ENCODE data around the gene RPS3.
A peak's percentile ranks its signal among the peaks of the same experiment; 100 is the strongest.
"Not testable (repeated sequence)": the region's sequence is repeated elsewhere in the genome, so short reads cannot be mapped to it uniquely, and the experiment has no call there.

RPS3 gene

DNA sequence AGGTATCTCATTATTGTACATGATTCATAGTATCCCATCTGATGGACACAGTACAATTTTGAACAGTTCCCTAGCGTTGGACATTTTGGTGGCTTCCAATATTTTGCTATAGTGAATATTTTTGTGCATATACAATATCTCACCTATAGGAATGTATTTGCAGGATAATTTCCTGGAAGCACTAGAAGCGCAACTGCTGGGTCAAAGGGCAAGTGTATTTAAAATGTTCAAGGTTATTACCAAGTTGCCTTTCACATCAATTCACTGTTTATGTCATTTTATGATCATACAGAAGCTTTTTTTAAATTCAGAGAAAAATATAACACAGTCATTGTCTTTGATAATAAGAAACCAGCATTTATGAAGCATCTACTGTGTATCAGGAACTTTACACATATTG, 19.1 kb upstream of the RPS3 start:
- DNase-seq (ENCODE audit: low spot score) = no peak

DNA sequence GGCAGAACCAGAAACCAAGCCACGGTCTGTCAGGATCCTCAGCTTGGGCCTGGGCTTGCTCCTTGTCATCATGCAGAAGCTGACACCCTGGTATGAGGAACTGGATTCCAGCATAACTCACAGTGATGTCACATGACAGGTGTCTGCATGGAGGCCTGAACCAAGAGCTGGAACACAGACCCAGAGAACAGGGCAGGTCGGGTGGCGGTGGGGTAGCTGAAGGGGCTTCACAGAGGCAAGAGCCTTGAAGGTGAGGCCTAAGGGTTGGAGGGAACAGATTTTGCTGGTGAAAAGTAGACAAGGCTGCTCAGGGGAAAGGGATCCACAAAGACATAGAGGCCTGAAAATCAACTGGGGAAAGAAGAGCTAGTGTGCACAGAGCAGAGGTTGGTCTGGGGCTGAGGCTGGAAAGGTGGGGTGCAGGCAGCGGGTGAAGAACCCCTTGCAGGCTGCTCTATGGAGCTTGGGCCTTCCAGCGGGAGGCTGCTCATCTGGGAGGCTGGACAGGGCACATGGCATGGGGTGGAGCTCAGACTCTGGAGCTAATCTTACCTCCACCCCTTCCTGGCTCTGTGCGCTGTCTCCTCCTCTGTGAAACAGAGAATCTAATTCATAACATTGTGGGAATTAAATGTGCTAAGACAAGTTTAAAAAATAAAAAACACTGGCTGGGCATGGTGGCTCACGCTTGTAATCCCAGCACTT, 18.4 kb upstream of the RPS3 start:
- no peak for DNase-seq (ENCODE audit: low spot score)

GRCh38 chr11:75383246-75383645, 16.1 kb upstream of the RPS3 start:
- DNase-seq (ENCODE audit: low spot score) = no peak

DNA sequence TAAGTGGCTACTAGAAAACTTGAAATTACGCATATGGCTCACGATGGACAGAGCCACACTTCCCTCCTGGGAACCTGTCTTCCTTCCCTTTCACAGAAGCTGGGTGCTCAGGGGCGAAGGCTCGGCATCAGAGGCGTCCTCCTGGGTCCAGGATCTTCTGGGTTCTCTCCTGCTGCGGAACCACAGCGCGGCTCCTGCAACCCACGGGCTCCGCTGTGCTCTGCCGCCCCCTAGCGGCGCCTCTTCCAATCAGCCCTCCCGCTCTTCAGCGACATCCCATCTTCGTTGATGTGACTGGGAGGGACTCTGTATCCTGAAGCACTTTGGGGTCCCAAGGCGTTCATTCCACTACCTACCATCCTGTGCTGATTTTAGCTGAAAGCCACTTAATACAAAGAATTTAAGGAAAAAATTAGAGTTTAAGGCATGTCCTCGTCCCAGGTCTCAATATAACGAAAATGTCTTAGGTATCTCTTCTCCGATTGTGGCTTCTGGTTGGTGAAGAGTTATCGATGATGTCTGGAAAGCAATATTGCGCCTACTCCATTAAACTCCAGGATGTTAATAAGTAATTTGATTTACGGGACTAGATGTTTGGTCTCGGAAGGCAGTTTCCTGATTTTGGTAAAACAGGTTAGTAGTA, 14.8 kb upstream of the RPS3 start:
- DNase-seq (ENCODE audit: low spot score) = peak; percentile 80

- no peak for DNase-seq (ENCODE audit: low spot score)
Measured at GRCh38 chr11:75386942-75387630, 12.2 kb upstream of the RPS3 start.

DNA sequence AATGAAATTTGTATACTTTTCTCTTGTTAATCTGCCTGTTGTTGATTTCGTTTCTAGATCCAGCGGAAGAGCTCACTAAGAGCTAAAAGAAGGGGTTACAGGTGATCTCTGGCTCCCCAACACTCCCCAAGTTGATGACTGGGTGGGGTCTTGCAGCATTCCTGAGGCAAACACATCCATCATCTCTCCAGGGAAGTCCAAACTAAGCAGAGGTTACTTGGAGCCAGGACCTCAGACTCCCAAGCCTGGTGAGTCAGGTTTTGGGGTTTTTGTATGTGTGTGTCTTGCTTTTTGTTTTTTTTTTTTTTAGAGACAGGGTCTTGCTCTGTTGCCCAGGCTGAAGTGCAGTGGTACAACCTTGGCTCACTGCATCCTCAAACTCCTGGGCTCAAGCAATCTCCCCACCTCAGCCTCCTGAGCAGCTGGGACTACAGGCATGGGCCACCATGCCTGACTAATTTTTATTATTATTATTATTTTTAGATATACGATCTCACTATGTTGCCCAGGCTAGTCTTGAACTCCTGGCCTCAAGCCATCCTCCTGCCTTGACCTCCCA, 11.5 kb upstream of the RPS3 start:
- DNase-seq (ENCODE audit: low spot score) = no peak

DNA sequence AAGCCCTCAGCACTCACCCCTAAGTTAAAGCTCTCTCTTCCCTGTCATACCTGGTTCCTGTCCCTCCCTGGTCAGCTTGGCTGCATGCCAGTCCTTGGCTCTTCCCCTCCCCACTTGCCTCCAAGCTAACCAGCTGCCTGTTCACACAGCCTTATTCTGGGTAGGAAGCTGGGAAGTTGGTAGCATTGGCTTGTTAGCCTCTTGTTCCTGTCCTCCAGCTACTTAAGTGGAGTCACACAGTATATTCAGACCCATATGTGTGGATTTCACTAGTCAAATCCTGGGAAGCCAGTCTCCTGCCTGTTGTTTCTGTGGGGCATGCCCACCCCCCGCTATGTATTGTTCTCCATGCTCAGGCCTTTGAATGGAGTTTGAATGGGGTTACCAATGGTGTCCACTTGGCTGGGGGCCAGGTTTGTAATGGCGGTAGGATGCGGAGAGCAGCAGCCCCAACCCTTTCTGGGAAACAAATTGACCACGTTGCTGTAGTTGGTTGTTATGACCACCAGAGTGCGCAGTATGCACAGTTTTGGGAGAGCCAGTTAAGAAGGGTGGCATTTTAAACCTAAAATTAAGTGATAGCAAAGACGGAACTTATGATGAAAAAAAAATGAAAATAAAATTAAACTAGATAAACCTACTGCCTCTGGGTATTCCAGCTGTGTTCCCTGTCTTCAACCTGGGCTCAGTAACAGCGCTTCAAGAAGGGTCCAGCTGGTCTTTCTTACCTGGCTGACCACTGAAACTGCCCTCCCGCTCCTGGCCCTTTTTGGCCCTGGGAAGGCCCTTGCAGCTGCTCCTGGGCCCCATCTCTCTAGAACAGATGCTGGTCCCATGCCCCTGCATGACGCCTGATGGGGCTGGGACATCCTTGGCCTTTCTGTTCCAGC, 10.7 kb upstream of the RPS3 start:
- peak; percentile 89 for DNase-seq (ENCODE audit: low spot score)

DNA sequence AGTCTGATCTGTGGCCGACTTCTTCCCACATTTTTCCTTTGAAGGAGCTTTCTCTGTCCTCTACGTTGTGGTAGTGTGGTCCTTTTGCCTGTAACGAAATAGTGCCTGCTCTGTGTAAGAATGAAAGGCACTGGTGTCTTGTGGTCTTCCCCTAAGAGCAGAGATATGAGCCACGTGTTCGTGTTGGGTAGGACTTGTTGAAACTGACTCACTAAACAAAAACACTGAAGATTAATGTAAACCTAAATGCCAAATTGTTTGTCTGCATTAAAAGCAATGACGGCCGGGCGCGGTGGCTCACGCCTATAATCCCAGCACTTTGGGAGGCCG, 10.1 kb upstream of the RPS3 start:
- DNase-seq (ENCODE audit: low spot score) = no peak

GRCh38 chr11:75389925-75390324, 9.4 kb upstream of the RPS3 start:
- DNase-seq (ENCODE audit: low spot score) = no peak

GRCh38 chr11:75394085-75394840, 5.1 kb upstream of the RPS3 start:
- DNase-seq (ENCODE audit: low spot score) = no peak

GRCh38 chr11:75398906-75399305, 412 bp upstream of the RPS3 start:
- no peak for DNase-seq (ENCODE audit: low spot score)

DNA sequence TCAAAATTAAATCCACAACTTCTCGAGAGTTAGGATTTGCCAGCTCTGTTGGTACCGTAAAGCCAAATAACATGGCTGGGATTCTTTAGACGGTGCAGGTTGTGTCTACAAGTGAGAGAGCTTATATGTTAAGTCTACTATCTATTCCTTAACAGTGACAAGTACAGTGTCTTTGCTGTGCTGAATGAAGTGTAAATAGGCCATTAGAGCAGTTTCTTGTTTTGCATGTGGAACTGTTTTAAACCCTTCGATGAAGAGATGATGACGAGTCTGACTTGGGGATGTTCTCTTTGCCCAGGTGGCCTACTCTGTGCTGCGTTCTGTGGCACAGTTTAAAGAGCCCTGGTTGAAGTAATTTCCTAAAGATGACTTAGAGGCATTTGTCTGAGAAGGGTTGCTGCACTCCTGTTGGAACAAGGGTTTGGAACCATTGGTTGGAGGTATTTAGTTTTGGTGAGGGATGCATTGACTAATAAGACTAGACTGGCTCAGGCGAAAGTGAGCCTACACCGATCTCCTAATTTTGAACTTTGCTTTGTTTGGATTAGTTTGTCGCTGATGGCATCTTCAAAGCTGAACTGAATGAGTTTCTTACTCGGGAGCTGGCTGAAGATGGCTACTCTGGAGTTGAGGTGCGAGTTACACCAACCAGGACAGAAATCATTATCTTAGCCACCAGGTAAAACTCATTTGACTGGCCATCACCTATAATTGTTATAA, 988 bp downstream of the RPS3 start:
- no peak for DNase-seq (ENCODE audit: low spot score)

- DNase-seq (ENCODE audit: low spot score) = no peak
Measured at GRCh38 chr11:75402002-75402773, 2.9 kb downstream of the RPS3 start.

DNA sequence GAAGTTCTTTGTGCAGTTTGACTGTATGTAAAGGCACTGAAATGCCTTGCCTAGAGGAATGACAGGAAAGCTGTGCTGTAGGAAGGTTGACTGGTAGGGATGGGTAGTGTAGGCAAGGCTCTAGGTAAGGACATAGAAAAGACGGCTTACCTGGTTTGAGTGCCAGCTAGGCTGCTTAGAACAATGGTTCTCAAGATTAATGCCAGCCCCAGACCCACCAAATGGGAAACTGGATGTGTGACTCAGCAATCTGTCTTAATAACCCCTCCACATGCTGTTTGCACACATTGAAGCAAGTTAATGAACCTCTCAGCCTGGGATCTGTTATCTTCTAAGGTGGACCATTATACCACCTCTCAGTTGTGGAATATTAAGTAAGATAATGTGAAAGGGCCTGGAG, 3.7 kb downstream of the RPS3 start:
- no peak for DNase-seq (ENCODE audit: low spot score)

GRCh38 chr11:75403983-75404658, 4.8 kb downstream of the RPS3 start:
- no peak for DNase-seq (ENCODE audit: low spot score)

DNA sequence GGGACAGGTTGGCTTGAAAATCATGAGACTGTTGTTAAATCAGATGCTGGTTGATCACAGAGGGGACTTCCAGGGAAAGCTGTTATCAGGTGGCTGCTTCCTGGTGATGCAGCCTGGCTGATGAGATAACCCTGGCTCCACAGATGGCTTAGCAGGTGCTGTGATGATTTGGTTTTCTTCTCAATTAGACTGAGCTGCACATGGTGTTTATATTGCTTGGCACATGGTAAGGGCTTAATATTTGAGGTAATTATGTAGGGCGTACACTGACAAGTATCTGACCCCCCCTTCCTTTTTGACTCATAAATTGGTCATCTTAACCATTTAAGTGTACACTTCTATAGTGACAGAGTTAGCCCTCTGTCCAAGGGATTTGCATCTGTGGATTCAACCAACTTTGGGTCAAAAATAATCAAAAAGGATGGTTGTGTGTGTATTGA, 7.0 kb downstream of the RPS3 start:
- peak; percentile 90 for DNase-seq (ENCODE audit: low spot score)

DNA sequence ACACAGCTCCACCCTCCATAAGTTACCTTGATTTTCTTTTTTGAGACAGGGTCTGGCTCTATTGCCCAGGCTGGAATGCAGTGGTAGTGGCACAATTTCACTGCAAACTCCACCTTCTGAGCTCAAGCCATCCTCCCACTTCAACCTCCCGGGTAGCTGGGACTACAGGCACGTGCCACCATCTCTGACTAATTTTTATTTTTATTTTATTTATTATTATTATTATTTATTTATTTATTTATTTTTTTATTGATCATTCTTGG, 9.6 kb downstream of the RPS3 start:
- DNase-seq (ENCODE audit: low spot score) = no peak

DNA sequence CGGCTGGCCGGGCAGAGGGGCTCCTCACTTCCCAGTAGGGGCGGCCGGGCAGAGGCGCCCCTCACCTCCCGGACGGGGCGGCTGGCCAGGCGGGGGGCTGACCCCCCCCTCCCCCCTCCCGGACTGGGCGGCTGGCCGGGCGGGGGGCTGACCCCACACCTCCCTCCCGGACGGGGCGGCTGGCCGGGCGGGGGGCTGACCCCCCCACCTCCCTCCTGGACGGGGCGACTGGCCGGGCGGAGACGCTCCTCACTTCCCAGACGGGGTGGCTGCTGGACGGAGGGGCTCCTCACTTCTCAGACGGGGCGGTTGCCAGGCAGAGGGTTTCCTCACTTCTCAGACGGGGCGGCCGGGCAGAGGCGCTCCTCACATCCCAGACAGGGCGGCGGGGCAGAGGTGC, 10.7 kb downstream of the RPS3 start:
- DNase-seq (ENCODE audit: low spot score) = not testable (repeated sequence)

DNA sequence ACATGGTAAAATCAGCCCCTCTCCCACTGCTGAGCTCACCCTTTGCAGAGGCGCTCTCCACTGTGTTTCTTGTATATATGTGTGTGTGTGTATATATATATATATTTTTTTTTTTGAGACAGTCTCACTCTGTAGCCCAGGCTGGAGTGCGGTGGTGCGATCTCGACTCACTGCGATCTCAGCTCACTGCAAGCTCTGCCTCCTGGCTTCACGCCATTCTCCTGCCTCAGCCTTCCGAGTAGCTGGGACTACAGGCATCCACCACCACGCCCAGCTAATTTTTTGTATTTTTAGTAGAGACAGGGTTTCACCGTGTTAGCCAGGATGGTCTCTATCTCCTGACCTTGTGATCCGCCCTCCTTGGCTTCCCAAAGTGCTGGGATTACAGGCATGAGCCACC, 13.8 kb downstream of the RPS3 start:
- DNase-seq (ENCODE audit: low spot score) = not testable (repeated sequence)

- no peak for DNase-seq (ENCODE audit: low spot score)
Measured at GRCh38 chr11:75413864-75414263, 14.5 kb downstream of the RPS3 start.
